ENCODE measurements around the gene FAM241B. TPM values are rescaled to one million over a fixed set of nuclear protein-coding genes. Genes with fewer than 3 reads are reported as not detected.

FAM241B gene
- polyA plus RNA-seq, 1 of the 3 experiments (the other 2 are of a cell fraction) = 16.0 TPM

DNA sequence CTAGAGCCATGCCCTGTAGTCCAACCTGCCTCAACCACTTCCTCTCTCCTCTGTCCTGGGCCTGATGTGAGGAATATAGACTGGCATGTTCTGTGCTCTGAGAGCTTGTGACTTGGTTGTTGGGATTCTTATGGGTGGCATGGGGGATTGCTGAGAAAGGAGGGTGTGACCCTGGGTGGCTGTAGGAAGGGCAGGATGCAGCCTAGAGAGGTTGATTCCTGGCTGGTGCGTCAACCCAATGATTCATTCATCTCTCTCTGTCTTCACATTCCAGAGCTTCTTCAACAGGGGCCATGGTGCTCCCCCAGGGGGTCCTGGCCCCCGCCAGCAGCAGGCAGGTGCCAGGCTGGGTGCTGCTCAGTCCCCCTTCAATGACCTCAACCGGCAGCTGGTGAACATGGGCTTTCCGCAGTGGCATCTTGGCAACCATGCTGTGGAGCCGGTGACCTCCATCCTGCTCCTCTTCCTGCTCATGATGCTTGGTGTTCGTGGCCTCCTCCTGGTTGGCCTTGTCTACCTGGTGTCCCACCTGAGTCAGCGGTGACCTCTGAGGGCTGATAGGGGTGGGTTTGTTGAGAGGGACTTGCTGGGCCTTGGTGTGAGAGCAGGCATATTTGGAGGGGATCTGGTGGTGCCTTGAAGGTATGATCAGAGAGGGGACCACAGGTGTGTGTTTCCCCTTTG, 2.6 kb downstream of the FAM241B start:
- Histone ChIP-seq H3K9me2 (no peaks in the 10 kb centered on the region), H3K36me3 (replicated peaks in 1 of 2; ENCODE audit: control insufficient read depth in 1 of 2, insufficient read depth in 2 of 2, low read length in 1 of 2) (peaks cover 0 to 5% of the 10 kb centered on the region in 2 experiments), H3K27me3 (ENCODE audit: insufficient read depth) (no peaks in the 10 kb centered on the region; the same call in 1 of the 2 replicates), H3F3A (replicated peaks; ENCODE audit: insufficient read depth) (peaks cover 1% of the 10 kb centered on the region), H3K9ac (no peak overlapping the region), H3K27ac (ENCODE audit: low read depth in 2 of 2, low read length in 1 of 2) (no peak overlapping the region), H4K20me1 (ENCODE audit: insufficient read depth) (no peaks in the 10 kb centered on the region), H2AFZ (ENCODE audit: low read depth) (no peak overlapping the region), H3K79me2 (ENCODE audit: insufficient read depth) (no peaks in the 10 kb centered on the region), H3K9me3 (no peaks in the 10 kb centered on the region), H3K4me2 (no peak overlapping the region), H3K4me3 (ENCODE audit: low read depth in 2 of 2, low read length in 1 of 2) (no peak overlapping the region), H3K4me1 (ENCODE audit: control insufficient read depth in 1 of 2, insufficient read depth in 2 of 2, low read depth in 1 of 2, low read length in 1 of 2) (peaks cover 6 to 17% of the 10 kb centered on the region in 2 experiments; a peak in 2 of 4 replicates)
- ChIA-PET CTCF (interaction anchor here (0.7 to 17.1 kb wide), 9 partner anchors 12 to 282 kb away, joined by 3 to 364 read pairs (median 7); no protein-coding TSS in a partner anchor), POLR2A (no interaction called here)
- 95% methylated on average over 6 of the region's 7 CpGs for WGBS (ENCODE audit: low lambda C conversion rate)
- TF ChIP-seq, protein P1, sequence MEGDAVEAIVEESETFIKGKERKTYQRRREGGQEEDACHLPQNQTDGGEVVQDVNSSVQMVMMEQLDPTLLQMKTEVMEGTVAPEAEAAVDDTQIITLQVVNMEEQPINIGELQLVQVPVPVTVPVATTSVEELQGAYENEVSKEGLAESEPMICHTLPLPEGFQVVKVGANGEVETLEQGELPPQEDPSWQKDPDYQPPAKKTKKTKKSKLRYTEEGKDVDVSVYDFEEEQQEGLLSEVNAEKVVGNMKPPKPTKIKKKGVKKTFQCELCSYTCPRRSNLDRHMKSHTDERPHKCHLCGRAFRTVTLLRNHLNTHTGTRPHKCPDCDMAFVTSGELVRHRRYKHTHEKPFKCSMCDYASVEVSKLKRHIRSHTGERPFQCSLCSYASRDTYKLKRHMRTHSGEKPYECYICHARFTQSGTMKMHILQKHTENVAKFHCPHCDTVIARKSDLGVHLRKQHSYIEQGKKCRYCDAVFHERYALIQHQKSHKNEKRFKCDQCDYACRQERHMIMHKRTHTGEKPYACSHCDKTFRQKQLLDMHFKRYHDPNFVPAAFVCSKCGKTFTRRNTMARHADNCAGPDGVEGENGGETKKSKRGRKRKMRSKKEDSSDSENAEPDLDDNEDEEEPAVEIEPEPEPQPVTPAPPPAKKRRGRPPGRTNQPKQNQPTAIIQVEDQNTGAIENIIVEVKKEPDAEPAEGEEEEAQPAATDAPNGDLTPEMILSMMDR (IDR thresholded peaks at IDR 0.05) = no peak
- no peak for TF ChIP-seq POLR2AphosphoS5 (IDR thresholded peaks at IDR 0.05; ENCODE audit: low read depth, low read length)
- TF ChIP-seq EP300 (IDR thresholded peaks at IDR 0.05; ENCODE audit: borderline replicate concordance in 1 of 2, low read depth in 1 of 2, low read length in 1 of 2) = no peak
- no peak for TF ChIP-seq NFIC (IDR thresholded peaks at IDR 0.05; ENCODE audit: borderline replicate concordance)
- TF ChIP-seq FOXM1 (IDR thresholded peaks at IDR 0.05; ENCODE audit: low read depth) = no peak
- no peak for TF ChIP-seq RXRA (IDR thresholded peaks at IDR 0.05; ENCODE audit: borderline replicate concordance, low read depth)
- TF ChIP-seq, protein P2, sequence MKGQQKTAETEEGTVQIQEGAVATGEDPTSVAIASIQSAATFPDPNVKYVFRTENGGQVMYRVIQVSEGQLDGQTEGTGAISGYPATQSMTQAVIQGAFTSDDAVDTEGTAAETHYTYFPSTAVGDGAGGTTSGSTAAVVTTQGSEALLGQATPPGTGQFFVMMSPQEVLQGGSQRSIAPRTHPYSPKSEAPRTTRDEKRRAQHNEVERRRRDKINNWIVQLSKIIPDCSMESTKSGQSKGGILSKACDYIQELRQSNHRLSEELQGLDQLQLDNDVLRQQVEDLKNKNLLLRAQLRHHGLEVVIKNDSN (IDR thresholded peaks at IDR 0.05; ENCODE audit: borderline replicate concordance, low read depth) = no peak
- no peak for TF ChIP-seq JUND (IDR thresholded peaks at IDR 0.05)
- no peak for TF ChIP-seq GABPA (IDR thresholded peaks at IDR 0.05; ENCODE audit: low read depth)
- no peak for TF ChIP-seq TAF1 (IDR thresholded peaks at IDR 0.05; ENCODE audit: borderline replicate concordance, low read depth, low read length)
- no peak for TF ChIP-seq MEF2A (IDR thresholded peaks at IDR 0.05; ENCODE audit: borderline replicate concordance, low read depth)
- TF ChIP-seq, protein P3, sequence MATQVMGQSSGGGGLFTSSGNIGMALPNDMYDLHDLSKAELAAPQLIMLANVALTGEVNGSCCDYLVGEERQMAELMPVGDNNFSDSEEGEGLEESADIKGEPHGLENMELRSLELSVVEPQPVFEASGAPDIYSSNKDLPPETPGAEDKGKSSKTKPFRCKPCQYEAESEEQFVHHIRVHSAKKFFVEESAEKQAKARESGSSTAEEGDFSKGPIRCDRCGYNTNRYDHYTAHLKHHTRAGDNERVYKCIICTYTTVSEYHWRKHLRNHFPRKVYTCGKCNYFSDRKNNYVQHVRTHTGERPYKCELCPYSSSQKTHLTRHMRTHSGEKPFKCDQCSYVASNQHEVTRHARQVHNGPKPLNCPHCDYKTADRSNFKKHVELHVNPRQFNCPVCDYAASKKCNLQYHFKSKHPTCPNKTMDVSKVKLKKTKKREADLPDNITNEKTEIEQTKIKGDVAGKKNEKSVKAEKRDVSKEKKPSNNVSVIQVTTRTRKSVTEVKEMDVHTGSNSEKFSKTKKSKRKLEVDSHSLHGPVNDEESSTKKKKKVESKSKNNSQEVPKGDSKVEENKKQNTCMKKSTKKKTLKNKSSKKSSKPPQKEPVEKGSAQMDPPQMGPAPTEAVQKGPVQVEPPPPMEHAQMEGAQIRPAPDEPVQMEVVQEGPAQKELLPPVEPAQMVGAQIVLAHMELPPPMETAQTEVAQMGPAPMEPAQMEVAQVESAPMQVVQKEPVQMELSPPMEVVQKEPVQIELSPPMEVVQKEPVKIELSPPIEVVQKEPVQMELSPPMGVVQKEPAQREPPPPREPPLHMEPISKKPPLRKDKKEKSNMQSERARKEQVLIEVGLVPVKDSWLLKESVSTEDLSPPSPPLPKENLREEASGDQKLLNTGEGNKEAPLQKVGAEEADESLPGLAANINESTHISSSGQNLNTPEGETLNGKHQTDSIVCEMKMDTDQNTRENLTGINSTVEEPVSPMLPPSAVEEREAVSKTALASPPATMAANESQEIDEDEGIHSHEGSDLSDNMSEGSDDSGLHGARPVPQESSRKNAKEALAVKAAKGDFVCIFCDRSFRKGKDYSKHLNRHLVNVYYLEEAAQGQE (IDR thresholded peaks at IDR 0.05; ENCODE audit: low read depth, low read length) = no peak
- TF ChIP-seq, protein P4, sequence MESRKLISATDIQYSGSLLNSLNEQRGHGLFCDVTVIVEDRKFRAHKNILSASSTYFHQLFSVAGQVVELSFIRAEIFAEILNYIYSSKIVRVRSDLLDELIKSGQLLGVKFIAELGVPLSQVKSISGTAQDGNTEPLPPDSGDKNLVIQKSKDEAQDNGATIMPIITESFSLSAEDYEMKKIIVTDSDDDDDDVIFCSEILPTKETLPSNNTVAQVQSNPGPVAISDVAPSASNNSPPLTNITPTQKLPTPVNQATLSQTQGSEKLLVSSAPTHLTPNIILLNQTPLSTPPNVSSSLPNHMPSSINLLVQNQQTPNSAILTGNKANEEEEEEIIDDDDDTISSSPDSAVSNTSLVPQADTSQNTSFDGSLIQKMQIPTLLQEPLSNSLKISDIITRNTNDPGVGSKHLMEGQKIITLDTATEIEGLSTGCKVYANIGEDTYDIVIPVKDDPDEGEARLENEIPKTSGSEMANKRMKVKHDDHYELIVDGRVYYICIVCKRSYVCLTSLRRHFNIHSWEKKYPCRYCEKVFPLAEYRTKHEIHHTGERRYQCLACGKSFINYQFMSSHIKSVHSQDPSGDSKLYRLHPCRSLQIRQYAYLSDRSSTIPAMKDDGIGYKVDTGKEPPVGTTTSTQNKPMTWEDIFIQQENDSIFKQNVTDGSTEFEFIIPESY (IDR thresholded peaks at IDR 0.05; ENCODE audit: borderline replicate concordance, low read depth) = no peak
- TF ChIP-seq RAD21 (IDR thresholded peaks at IDR 0.05; ENCODE audit: low read length) = no peak
- TF ChIP-seq MXI1 (IDR thresholded peaks at IDR 0.05; ENCODE audit: low read depth, low read length) = no peak
- no peak for TF ChIP-seq EZH2phosphoT487 (IDR thresholded peaks at IDR 0.05; ENCODE audit: borderline replicate concordance, low read depth)
- TF ChIP-seq TEAD4 (IDR thresholded peaks at IDR 0.05; ENCODE audit: borderline replicate concordance, insufficient read depth) = no peak
- TF ChIP-seq RFX5 (IDR thresholded peaks at IDR 0.05; ENCODE audit: low read length) = no peak
- DNase-seq = no peak

Measured in SK-N-SH (cell line).